Measurements from ENCODE around the gene KDM4C. TPM values are rescaled to one million over a fixed set of nuclear protein-coding genes. Genes with fewer than 3 reads are reported as not detected.

The KDM4C gene
- total RNA-seq, 1 experiment from 2014 or later: 16.8 TPM

- TF ChIP-seq ELF1 (IDR thresholded peaks at IDR 0.05; ENCODE audit: borderline replicate concordance, low read depth) (no peak), TCF7L2 (IDR thresholded peaks at IDR 0.05; ENCODE audit: borderline replicate concordance, extremely low read depth, insufficient read depth, insufficient read length) (no peak), ZNF274 (IDR thresholded peaks at IDR 0.05; ENCODE audit: low read depth, low read length) (no peak), REST (IDR thresholded peaks at IDR 0.05; ENCODE audit: low read depth) (no peak), MAX (IDR thresholded peaks at IDR 0.05) (no peak), SRF (IDR thresholded peaks at IDR 0.05; ENCODE audit: low read depth) (no peak)
Observed at GRCh38 chr9:7051711-7052110, 293.9 kb downstream of the KDM4C start (continued).

DNA sequence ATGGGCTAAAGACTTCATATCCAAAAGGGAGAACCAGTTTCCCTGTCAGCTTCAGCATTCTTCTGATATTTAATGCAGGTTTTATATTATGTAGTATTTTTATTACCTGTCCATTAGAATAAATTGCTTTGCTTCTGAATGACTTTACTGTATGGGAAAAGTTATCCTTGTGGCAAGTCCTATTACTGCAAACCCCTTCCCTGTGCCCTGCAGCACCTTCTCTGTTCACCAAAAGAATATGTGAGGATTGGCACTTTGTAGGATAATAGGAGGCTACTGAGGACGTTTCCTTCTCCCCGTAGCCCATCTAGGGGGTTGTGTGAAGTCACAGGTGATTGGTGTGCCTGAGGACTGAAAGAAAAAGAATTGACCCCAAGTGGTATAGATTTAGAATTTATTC, 296.1 kb downstream of the KDM4C start:
- POLR2A ChIA-PET: no interaction called here
- Histone ChIP-seq H3K27ac (ENCODE audit: low read depth, low read length) (no peak overlapping the region), H4K20me1 (ENCODE audit: insufficient read depth) (no peaks in the 10 kb centered on the region), H2AFZ (ENCODE audit: low read depth, low read length, poor library complexity, severe bottlenecking) (no peak overlapping the region), H3K36me3 (ENCODE audit: control insufficient read depth in 1 of 2, insufficient read depth in 2 of 2, low read length in 2 of 2) (no peaks in the 10 kb centered on the region), H3K79me2 (ENCODE audit: insufficient read depth, low read length) (no peaks in the 10 kb centered on the region), H3K9me3 (ENCODE audit: control insufficient read depth in 1 of 2, insufficient read depth in 1 of 2, low read depth in 1 of 2, low read length in 2 of 2) (no peaks in the 10 kb centered on the region), H3K27me3 (ENCODE audit: insufficient read depth, low read length) (no peaks in the 10 kb centered on the region), H3K9me2 (ENCODE audit: insufficient read depth) (no peaks in the 10 kb centered on the region), H3K4me1 (ENCODE audit: control insufficient read depth in 1 of 2, insufficient read depth in 2 of 2, low read length in 2 of 2) (no peaks in the 10 kb centered on the region), H3K4me3 (replicated peaks in 1 of 2; ENCODE audit: low read depth in 1 of 2, low read length in 2 of 2) (no peak overlapping the region), H3K9ac (ENCODE audit: low read length) (no peak overlapping the region), H3K4me2 (ENCODE audit: low read length) (no peak overlapping the region)
- RAD21 ChIA-PET (ENCODE audit: low non-redundant PET in 1 of 2, low total read pairs in 2 of 2, uncharacterized antibody in 2 of 2, unreplicated experiment in 2 of 2): no interaction called here
- CTCF ChIA-PET: interaction anchor here (1.3 kb wide), 1 partner anchor 13 kb away, joined by 7 read pairs; no protein-coding TSS in a partner anchor
- BruUV-seq (replicated peaks): no TSS peak
- no peak for DNase-seq (ENCODE audit: low read depth, low spot score)
- intact Hi-C loops (cut with micrococcal nuclease): loop anchor here (5.0 kb wide), 2 partner anchors 142 to 227 kb away; no protein-coding TSS in a partner anchor
- TF ChIP-seq POLR2AphosphoS5 (IDR thresholded peaks at IDR 0.05; ENCODE audit: low read depth, low read length): no peak
- TF ChIP-seq EGR1 (IDR thresholded peaks at IDR 0.05; ENCODE audit: low read depth): no peak
- no peak for TF ChIP-seq ELF1 (IDR thresholded peaks at IDR 0.05; ENCODE audit: borderline replicate concordance, low read depth)
- no peak for ATAC-seq
